Endothelial cell of umbilical vein (primary cell): ENCODE measurements around the gene OR13F1. TPM values are rescaled to one million over a fixed set of nuclear protein-coding genes. Genes with fewer than 3 reads are reported as not detected.

Experiments
- BruUV-seq: library from RNA; stranded (reverse); fragments of 400-500 nt; replicated peaks from 2 replicates; lab custom pipeline; 2021; lab: Mats Ljungman, UMichigan
- CTCF ChIA-PET: fragments of 300-600, 350-600 bp; sonication (Branson Sonifier 250); formaldehyde crosslinking; loops from one replicate; lab custom pipeline; 2021; ENCODE audit warnings: antibody characterized with exemption, inconsistent platforms; lab: Charles Lee
- POLR2A ChIA-PET: fragments of 300-600, 350-600 bp; sonication (Branson Sonifier 250); formaldehyde crosslinking; loops from one replicate; lab custom pipeline; 2021; ENCODE audit warnings: antibody characterized with exemption, inconsistent platforms; lab: Charles Lee
- DNase-seq: peaks from one replicate; pipeline ENCODE4 v3.0.0-alpha.2; 2011; ENCODE audit warnings: low read depth, low spot score
- FAIRE-seq: peaks from 2 replicates; lab custom pipeline; 2011; peaks lifted over from hg19 to GRCh38; lab: Jason Lieb, UNC
- H2AFZ ChIP-seq: 2 replicates; pipeline ENCODE4 v1.6.0; 2012; ENCODE audit warnings: low read depth, low read length, control low read depth, inconsistent platforms
- H3K27ac ChIP-seq: 2 replicates; pipeline ENCODE4 v1.5.1; 2011; ENCODE audit warnings: low read depth, mild to moderate bottlenecking, control low read depth, low read length, moderate library complexity; ENCODE audit not compliant: insufficient read depth
- H3K27me3 ChIP-seq, 2 experiments: 2 replicates each; pipeline versions ENCODE4 v1.6.0 to v1.6.1; 2011; ENCODE audit warnings: low read length in 2 of 2, mixed read lengths in 1 of 2; ENCODE audit not compliant: control insufficient read depth in 2 of 2, insufficient read depth in 2 of 2
- H3K36me3 ChIP-seq, 2 experiments: 2 replicates in 1 of 2; 3 replicates in 1 of 2; pipeline ENCODE4 v1.5.1; 2011; ENCODE audit warnings: low read length in 2 of 2, mild to moderate bottlenecking in 1 of 2, moderate library complexity in 1 of 2; ENCODE audit not compliant: control insufficient read depth in 2 of 2, insufficient read depth in 2 of 2; ENCODE audit errors: extremely low read depth in 1 of 2
- H3K4me1 ChIP-seq: 3 replicates; pipeline ENCODE4 v1.5.1; 2011; ENCODE audit warnings: mild to moderate bottlenecking, low read length; ENCODE audit not compliant: control insufficient read depth, insufficient read depth; ENCODE audit errors: extremely low read depth
- H3K4me2 ChIP-seq: 2 replicates; pipeline ENCODE4 v1.6.1; 2011; ENCODE audit warnings: low read length, control low read depth, mixed read lengths; ENCODE audit not compliant: insufficient read depth
- H3K4me3 ChIP-seq, 3 experiments: fragments of 200-600 bp in 1 of 3; sonication (generic), shearing (Covaris generic) in 1 of 3; replicated peaks in 1 of 3; 2 replicates each; pipeline ENCODE4 v1.5.1; 2011 to 2016; ENCODE audit warnings: control low read depth in 3 of 3, low read length in 3 of 3, mild to moderate bottlenecking in 2 of 3, inconsistent platforms in 1 of 3, low read depth in 1 of 3, moderate library complexity in 1 of 3; ENCODE audit not compliant: insufficient read depth in 1 of 3
- H3K79me2 ChIP-seq: 2 replicates; pipeline ENCODE4 v1.6.0; 2012; ENCODE audit warnings: low read length, inconsistent platforms; ENCODE audit not compliant: control insufficient read depth, insufficient read depth
- H3K9ac ChIP-seq: replicated peaks from 2 replicates; pipeline ENCODE3; 2011; ENCODE audit warnings: low read length, control low read depth; ENCODE audit not compliant: insufficient read depth; ENCODE audit errors: extremely low read depth
- H3K9me1 ChIP-seq: replicated peaks from 3 replicates; pipeline ENCODE4 v1.6.0; 2011; ENCODE audit warnings: mild to moderate bottlenecking, low read length; ENCODE audit not compliant: control insufficient read depth, insufficient read depth; ENCODE audit errors: extremely low read depth
- H3K9me3 ChIP-seq: replicated peaks from 2 replicates; pipeline ENCODE4 v1.5.1; 2012; ENCODE audit warnings: low read length, inconsistent platforms; ENCODE audit not compliant: control insufficient read depth, insufficient read depth
- H4K20me1 ChIP-seq: replicated peaks from 2 replicates; pipeline ENCODE3; 2011; ENCODE audit warnings: mild to moderate bottlenecking, low read length; ENCODE audit not compliant: control insufficient read depth, insufficient read depth; ENCODE audit errors: extremely low read depth
- EZH2 ChIP-seq: IDR thresholded peaks from 2 replicates; pipeline ENCODE4 v1.6.1; 2012; ENCODE audit warnings: borderline replicate concordance, low read depth, mild to moderate bottlenecking, moderate library complexity, low read length, inconsistent platforms; ENCODE audit not compliant: severe bottlenecking
- FOS ChIP-seq: IDR thresholded peaks from 2 replicates; pipeline ENCODE4 v1.6.1; 2011; ENCODE audit warnings: mild to moderate bottlenecking, low read length, moderate library complexity, borderline replicate concordance; ENCODE audit not compliant: insufficient read depth
- GATA2 ChIP-seq: IDR thresholded peaks from 2 replicates; pipeline ENCODE4 v1.7.0; 2011; ENCODE audit warnings: low read depth, mild to moderate bottlenecking, moderate library complexity, mixed read lengths, low read length; ENCODE audit not compliant: insufficient read length, insufficient read depth
- JUN ChIP-seq: IDR thresholded peaks from 2 replicates; pipeline ENCODE4 v1.6.1; 2011; ENCODE audit warnings: borderline replicate concordance, low read depth; ENCODE audit not compliant: insufficient read length, insufficient read depth
- MYC ChIP-seq: IDR thresholded peaks from one replicate; pipeline ENCODE4 v1.6.1; 2011; ENCODE audit warnings: mild to moderate bottlenecking, low read depth, low read length
- POLR2A ChIP-seq: IDR thresholded peaks from 2 replicates; pipeline ENCODE4 v1.6.1; 2012; ENCODE audit warnings: low read depth, mild to moderate bottlenecking, control low read depth, low read length
- POLR2AphosphoS5 ChIP-seq: IDR thresholded peaks from 2 replicates; pipeline ENCODE4 v1.6.1; 2012; ENCODE audit warnings: low read depth, mild to moderate bottlenecking, control low read depth, low read length, moderate library complexity; ENCODE audit not compliant: insufficient read depth
- dilution Hi-C: fragments of 300-500 bp; cut with MboI; formaldehyde crosslinking; loops from one replicate; pipeline ENCODE4 v1.15.0; 2019; ENCODE audit warnings: low sequenced_read_pairs; ENCODE audit not compliant: extremely low pct_ligation_motif_present
- intact Hi-C: fragments of 100-400 bp; cut with micrococcal nuclease; formaldehyde crosslinking; loops from one replicate; pipeline ENCODE4 v1.10.0; 2022
- polyA plus RNA-seq, 4 experiments: library from polyadenylated mRNA; depleted of rRNA in 3 of 4; stranded (reverse) in 3 of 4; unstranded in 1 of 4; fragments of >200 nt; gene quantifications; 2 replicates each; pipeline versions ENCODE4 v1.2.1 to v1.2.3, GENCODE V29; 2011 to 2012; ENCODE audit warnings: missing spikeins in 1 of 4
- total RNA-seq: library from RNA; stranded (reverse); gene quantifications from 2 replicates; pipeline ENCODE4 v1.2.3, GENCODE V29; 2021
- TF ChIP-seq, protein P1 (sequence below), 2 donors: IDR thresholded peaks; 1 replicate in 1 of 2; 2 replicates in 1 of 2; pipeline ENCODE4 v1.5.1; 2011; ENCODE audit warnings: low read length in 2 of 2, mild to moderate bottlenecking in 2 of 2, moderate library complexity in 2 of 2, control low read depth in 1 of 2, inconsistent platforms in 1 of 2, low read depth in 1 of 2; ENCODE audit not compliant: insufficient read depth in 1 of 2; ENCODE audit errors: extremely low read depth in 1 of 2
- TF ChIP-seq, protein P2 (sequence below): IDR thresholded peaks from 2 replicates; pipeline ENCODE4 v1.6.1; 2011; ENCODE audit not compliant: insufficient read depth, insufficient read length

The OR13F1 gene
- total and polyA plus RNA-seq, 2 donors (not counting 3 experiments of a cell fraction or from before 2014, with no cell fraction given): not detected

DNA sequence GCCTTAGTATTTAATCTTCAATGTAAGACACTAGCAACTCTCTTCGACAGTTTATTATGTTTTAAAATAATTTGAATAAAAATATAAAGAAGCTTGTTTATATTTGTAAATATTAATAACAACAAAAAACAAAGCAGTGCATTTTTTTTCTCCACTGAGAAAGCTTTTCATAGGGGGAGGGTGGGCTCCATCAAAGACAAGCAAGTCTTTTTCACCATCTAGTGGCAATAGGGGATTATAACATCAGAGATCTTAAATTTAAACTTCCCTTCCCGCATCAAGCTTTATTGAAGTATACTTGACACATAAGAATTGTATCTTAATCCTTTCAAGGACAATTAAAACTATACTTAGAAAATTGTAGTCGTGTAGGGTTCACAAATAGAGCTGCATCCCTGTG, 9.3 kb upstream of the OR13F1 start:
- Histone ChIP-seq H3K4me1 (no peaks in the 10 kb centered on the region), H4K20me1 (no peaks in the 10 kb centered on the region), H3K79me2 (no peaks in the 10 kb centered on the region), H2AFZ (no peak overlapping the region), H3K4me3 (no peak overlapping the region), H3K9me3 (peaks cover 2% of the 10 kb centered on the region), H3K9me1 (no peaks in the 10 kb centered on the region), H3K36me3 (no peaks in the 10 kb centered on the region), H3K27me3 (no peaks in the 10 kb centered on the region), H3K9ac (no peak overlapping the region), H3K27ac (no peak overlapping the region), H3K4me2 (no peak overlapping the region)
- DNase-seq (no peak), FAIRE-seq (no peak)
- TF ChIP-seq FOS: no peak
- TF ChIP-seq EZH2: no peak
- no peak for TF ChIP-seq POLR2AphosphoS5
- TF ChIP-seq, protein P1, sequence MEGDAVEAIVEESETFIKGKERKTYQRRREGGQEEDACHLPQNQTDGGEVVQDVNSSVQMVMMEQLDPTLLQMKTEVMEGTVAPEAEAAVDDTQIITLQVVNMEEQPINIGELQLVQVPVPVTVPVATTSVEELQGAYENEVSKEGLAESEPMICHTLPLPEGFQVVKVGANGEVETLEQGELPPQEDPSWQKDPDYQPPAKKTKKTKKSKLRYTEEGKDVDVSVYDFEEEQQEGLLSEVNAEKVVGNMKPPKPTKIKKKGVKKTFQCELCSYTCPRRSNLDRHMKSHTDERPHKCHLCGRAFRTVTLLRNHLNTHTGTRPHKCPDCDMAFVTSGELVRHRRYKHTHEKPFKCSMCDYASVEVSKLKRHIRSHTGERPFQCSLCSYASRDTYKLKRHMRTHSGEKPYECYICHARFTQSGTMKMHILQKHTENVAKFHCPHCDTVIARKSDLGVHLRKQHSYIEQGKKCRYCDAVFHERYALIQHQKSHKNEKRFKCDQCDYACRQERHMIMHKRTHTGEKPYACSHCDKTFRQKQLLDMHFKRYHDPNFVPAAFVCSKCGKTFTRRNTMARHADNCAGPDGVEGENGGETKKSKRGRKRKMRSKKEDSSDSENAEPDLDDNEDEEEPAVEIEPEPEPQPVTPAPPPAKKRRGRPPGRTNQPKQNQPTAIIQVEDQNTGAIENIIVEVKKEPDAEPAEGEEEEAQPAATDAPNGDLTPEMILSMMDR (IDR thresholded peaks at IDR 0.05; ENCODE audit: extremely low read depth in 1 of 2, insufficient read depth in 1 of 2, low read depth in 1 of 2, low read length in 2 of 2): no peak
- no peak for TF ChIP-seq GATA2
- no peak for TF ChIP-seq MYC
- TF ChIP-seq JUN: no peak
- TF ChIP-seq POLR2A: no peak
- TF ChIP-seq, protein P2, sequence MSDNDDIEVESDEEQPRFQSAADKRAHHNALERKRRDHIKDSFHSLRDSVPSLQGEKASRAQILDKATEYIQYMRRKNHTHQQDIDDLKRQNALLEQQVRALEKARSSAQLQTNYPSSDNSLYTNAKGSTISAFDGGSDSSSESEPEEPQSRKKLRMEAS: no peak
- dilution Hi-C loops (no loop called here), intact Hi-C loops (no loop called here)
- CTCF ChIA-PET: interaction anchor here (1.2 kb wide), 1 partner anchor 318 kb away, joined by 3 read pairs; no protein-coding TSS in a partner anchor
- POLR2A ChIA-PET: no interaction called here
- BruUV-seq: no TSS peak
